ENCODE measurements around the gene GRID2.

Gene GRID2

DNA sequence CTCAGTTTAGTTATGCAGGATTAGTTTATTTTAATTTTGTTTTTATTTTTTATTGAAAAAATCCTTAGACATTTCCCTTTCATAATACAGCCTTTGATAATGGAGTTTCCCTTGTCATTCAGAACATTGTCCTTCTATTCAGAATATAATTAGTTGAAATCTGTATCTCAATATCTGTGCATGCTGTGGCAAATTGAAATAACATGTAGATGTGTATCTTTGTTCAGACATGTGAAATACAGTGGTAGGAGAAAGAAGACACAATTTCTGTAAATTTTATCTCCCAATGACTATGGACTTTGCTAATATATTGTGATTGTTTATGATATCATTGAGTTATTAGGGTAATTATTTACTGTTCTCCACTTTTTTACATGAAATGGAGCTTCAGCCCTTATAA lies 353.9 kb downstream of the GRID2 start:
- TF ChIP-seq POLR2AphosphoS5 (IDR thresholded peaks at IDR 0.05; ENCODE audit: low read depth, low read length) (no peak), FOXP2 (optimal IDR thresholded peaks at IDR 0.05; ENCODE audit: borderline replicate concordance, extremely low read depth, extremely low read length, insufficient read depth) (no peak), TAF1 (IDR thresholded peaks at IDR 0.05; ENCODE audit: borderline replicate concordance, insufficient read depth, low read length) (no peak)
- TF ChIP-seq, protein P1, sequence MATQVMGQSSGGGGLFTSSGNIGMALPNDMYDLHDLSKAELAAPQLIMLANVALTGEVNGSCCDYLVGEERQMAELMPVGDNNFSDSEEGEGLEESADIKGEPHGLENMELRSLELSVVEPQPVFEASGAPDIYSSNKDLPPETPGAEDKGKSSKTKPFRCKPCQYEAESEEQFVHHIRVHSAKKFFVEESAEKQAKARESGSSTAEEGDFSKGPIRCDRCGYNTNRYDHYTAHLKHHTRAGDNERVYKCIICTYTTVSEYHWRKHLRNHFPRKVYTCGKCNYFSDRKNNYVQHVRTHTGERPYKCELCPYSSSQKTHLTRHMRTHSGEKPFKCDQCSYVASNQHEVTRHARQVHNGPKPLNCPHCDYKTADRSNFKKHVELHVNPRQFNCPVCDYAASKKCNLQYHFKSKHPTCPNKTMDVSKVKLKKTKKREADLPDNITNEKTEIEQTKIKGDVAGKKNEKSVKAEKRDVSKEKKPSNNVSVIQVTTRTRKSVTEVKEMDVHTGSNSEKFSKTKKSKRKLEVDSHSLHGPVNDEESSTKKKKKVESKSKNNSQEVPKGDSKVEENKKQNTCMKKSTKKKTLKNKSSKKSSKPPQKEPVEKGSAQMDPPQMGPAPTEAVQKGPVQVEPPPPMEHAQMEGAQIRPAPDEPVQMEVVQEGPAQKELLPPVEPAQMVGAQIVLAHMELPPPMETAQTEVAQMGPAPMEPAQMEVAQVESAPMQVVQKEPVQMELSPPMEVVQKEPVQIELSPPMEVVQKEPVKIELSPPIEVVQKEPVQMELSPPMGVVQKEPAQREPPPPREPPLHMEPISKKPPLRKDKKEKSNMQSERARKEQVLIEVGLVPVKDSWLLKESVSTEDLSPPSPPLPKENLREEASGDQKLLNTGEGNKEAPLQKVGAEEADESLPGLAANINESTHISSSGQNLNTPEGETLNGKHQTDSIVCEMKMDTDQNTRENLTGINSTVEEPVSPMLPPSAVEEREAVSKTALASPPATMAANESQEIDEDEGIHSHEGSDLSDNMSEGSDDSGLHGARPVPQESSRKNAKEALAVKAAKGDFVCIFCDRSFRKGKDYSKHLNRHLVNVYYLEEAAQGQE (IDR thresholded peaks at IDR 0.05; ENCODE audit: insufficient read depth in 1 of 2, low read depth in 2 of 2, low read length in 2 of 2): no peak

DNA sequence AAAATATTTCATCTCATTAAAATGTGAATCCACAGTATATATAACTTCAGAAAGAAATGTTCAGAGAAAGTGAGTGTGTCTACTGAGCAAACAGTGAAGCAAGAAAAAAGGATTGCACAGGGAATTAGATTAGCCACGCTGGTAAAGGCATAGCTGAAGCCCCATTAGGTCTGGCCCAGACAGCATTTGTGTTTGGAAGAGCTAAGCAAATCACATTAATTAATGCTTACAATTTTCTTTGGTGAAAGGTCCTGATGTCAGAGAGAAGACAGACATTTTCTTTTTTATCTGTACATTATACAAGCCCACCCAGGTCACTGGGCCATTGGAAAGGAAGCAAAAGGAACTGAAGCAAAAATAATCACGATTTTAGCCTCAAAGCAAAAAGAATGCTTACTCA lies 354.6 kb downstream of the GRID2 start:
- TF ChIP-seq POLR2AphosphoS5 (IDR thresholded peaks at IDR 0.05; ENCODE audit: low read depth, low read length) (no peak), FOXP2 (optimal IDR thresholded peaks at IDR 0.05; ENCODE audit: borderline replicate concordance, extremely low read depth, extremely low read length, insufficient read depth) (no peak), TAF1 (IDR thresholded peaks at IDR 0.05; ENCODE audit: borderline replicate concordance, insufficient read depth, low read length) (no peak), SIN3A (IDR thresholded peaks at IDR 0.05; ENCODE audit: borderline replicate concordance, insufficient read depth, low read length) (no peak)
- TF ChIP-seq, protein P1 (IDR thresholded peaks at IDR 0.05; ENCODE audit: insufficient read depth in 1 of 2, low read depth in 2 of 2, low read length in 2 of 2): no peak

DNA sequence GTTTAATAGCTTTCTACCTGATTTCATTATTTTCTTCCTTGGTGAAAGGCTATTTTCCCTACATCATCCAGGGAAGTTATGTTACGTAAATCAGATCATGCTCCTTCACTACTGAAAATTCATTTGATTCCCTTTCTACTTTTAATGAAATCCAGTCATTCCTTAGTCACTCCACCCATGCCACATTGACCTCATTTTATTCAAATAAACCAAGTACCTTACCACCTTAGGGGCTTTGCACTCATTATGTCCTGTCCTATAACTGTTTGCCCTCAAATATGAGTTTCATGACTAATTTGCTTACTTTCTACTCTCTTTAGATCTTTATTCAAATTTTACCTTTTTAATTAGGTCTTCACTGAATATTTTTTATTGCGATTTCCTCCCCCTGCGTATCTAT lies 374.0 kb downstream of the GRID2 start:
- no peak for TF ChIP-seq POLR2AphosphoS5 (IDR thresholded peaks at IDR 0.05; ENCODE audit: low read depth, low read length)
- TF ChIP-seq TAF1 (IDR thresholded peaks at IDR 0.05; ENCODE audit: borderline replicate concordance, insufficient read depth, low read length): no peak
- no peak for TF ChIP-seq FOXP2 (optimal IDR thresholded peaks at IDR 0.05; ENCODE audit: borderline replicate concordance, extremely low read depth, extremely low read length, insufficient read depth)

DNA sequence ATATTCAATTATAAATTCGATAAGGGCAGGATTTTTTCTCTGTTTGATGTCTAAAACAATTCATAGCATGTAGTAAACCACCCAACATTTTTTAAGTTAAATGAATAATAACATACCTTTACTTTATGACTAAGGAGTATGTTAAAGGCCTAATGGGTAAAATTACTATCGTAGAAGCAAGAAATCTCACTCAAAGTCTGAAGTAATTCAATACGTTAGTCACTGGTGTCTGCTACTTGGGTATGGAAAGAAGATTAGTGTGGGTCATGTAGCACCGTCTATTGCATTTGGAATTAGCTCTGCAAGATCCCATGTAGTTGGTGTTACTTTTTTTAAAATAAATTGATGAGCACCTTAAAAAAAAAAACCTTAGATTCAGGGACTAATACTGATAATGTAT lies 374.5 kb downstream of the GRID2 start:
- TF ChIP-seq POLR2AphosphoS5 (IDR thresholded peaks at IDR 0.05; ENCODE audit: low read depth, low read length): no peak
- TF ChIP-seq, protein P1 (IDR thresholded peaks at IDR 0.05; ENCODE audit: insufficient read depth in 1 of 2, low read depth in 2 of 2, low read length in 2 of 2): no peak
- no peak for TF ChIP-seq SIN3A (IDR thresholded peaks at IDR 0.05; ENCODE audit: borderline replicate concordance, insufficient read depth, low read length)

DNA sequence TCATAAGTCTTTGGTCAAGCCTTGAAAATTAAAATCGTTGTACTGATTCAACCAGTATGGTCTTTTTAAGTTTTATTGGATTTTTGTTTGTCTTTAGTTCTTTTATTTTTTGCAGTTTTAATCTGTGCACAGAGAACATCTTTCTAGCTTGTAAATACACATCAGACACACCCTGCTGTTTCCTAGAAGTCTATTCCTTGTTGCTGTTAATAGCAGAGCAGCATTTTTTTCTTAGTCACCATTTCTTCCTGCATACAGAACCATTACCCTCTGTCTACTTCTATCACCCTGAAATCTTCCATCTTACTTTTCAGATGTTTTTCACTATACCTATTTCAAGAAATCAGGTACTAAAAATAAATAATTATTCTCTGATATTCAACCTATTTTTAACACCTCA lies 375.4 kb downstream of the GRID2 start:
- TF ChIP-seq TAF1 (IDR thresholded peaks at IDR 0.05; ENCODE audit: borderline replicate concordance, insufficient read depth, low read length) (no peak), FOXP2 (optimal IDR thresholded peaks at IDR 0.05; ENCODE audit: borderline replicate concordance, extremely low read depth, extremely low read length, insufficient read depth) (no peak), SIN3A (IDR thresholded peaks at IDR 0.05; ENCODE audit: borderline replicate concordance, insufficient read depth, low read length) (no peak), POLR2AphosphoS5 (IDR thresholded peaks at IDR 0.05; ENCODE audit: low read depth, low read length) (no peak)
- TF ChIP-seq, protein P1 (IDR thresholded peaks at IDR 0.05; ENCODE audit: insufficient read depth in 1 of 2, low read depth in 2 of 2, low read length in 2 of 2): no peak
